Suprapubic skin (tissue), 4 donors: ENCODE results near the gene VWA2. TPM values are rescaled to one million over a fixed set of nuclear protein-coding genes. Genes with fewer than 3 reads are reported as not detected.

Source experiments
- DNase-seq, 2 donors: peaks; one replicate each; pipeline ENCODE4 v3.0.0-alpha.2; 2019; ENCODE audit warnings: low spot score in 2 of 2
- H3K27ac ChIP-seq: fragments of 200-600 bp; sonication (generic); one replicate; pipeline ENCODE4 v1.5.1; 2019
- H3K27me3 ChIP-seq: fragments of 200-600 bp; sonication (generic); one replicate; pipeline ENCODE4 v1.5.1; 2019
- H3K36me3 ChIP-seq: fragments of 200-600 bp; sonication (generic); one replicate; pipeline ENCODE4 v1.5.1; 2019
- H3K4me1 ChIP-seq: fragments of 200-600 bp; sonication (generic); one replicate; pipeline ENCODE4 v1.5.1; 2019
- H3K4me3 ChIP-seq: fragments of 200-600 bp; sonication (generic); one replicate; pipeline ENCODE4 v1.5.1; 2019; ENCODE audit warnings: mild to moderate bottlenecking
- H3K9me3 ChIP-seq: fragments of 200-600 bp; sonication (generic); one replicate; pipeline ENCODE4 v1.5.1; 2019
- EP300 ChIP-seq: sonication (generic); formaldehyde crosslinking; IDR thresholded peaks from one replicate; pipeline ENCODE4 v1.6.1; 2017; ENCODE audit warnings: antibody characterized with exemption
- POLR2A ChIP-seq, 2 donors: fragments of 450-650 bp; IDR thresholded peaks; one replicate each; pipeline ENCODE4 v1.6.1; 2017; ENCODE audit warnings: antibody characterized with exemption in 2 of 2, mild to moderate bottlenecking in 2 of 2, moderate library complexity in 2 of 2
- POLR2AphosphoS5 ChIP-seq, 3 donors: sonication (generic); formaldehyde crosslinking; IDR thresholded peaks; one replicate each; pipeline ENCODE4 v1.6.1; 2017; ENCODE audit warnings: antibody characterized with exemption in 3 of 3
- WGBS: methylation state at CpG from one replicate; pipeline ENCODE4 v1.1.5; 2018; 5-methylcytosine and 5-hydroxymethylcytosine counted together
- total RNA-seq, 4 donors: library from RNA; depleted of rRNA; stranded (reverse); fragments of >200 nt; gene quantifications; one replicate each; pipeline ENCODE4 v1.1.0, GENCODE V29; 2016
- TF ChIP-seq, protein P1 (sequence below), 2 donors: fragments of 200-600 bp in 1 of 2; fragments of 450-650 bp in 1 of 2; sonication (generic) in 1 of 2; IDR thresholded peaks; one replicate each; pipeline ENCODE4 v1.5.1; 2016 to 2019; ENCODE audit warnings: antibody characterized with exemption in 2 of 2, mild to moderate bottlenecking in 1 of 2, moderate library complexity in 1 of 2

Gene VWA2
- total RNA-seq, 4 donors from 2014 or later: 15.7 to 31.0 (median 20.2) TPM

DNA sequence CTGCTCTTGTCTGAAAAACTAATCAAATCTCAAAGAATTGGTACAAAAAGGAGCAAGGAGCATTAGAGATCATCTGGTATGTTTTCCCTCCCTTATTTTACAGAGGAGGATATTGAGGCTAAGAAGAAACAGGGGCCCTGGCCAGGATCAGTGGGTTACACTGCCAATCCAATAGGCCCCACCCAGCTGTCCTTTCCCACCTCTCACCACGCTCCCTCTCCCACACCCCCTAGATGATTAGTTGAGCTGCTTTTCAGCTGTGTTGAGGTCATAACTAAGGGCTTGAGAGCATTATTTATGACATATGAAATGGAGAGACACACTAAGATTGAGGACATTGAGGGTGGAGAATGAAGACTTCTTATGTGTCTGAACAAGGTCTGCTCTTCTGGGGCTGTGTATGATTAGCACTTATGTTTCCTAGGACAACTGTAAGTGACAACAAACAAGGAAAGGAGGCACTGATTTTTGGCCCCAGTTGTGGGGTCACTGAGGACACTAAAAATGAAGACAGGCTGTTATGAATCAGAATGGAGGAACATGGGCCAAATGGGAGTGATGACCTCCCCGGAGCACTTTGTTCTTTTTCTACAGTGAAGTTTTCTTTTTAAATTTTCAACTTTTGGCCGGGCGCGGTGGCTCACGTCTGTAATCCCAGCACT lies 26.5 kb downstream of the VWA2 start:
- 33% methylated on average over 6 of the region's 6 CpGs for WGBS
- DNase-seq: peak in 1 of 2 donors; percentile 82
- H3K9me3 ChIP-seq: no peaks in the 10 kb centered on the region
- H3K27me3 ChIP-seq: no peaks in the 10 kb centered on the region
- no peaks in the 10 kb centered on the region for H3K36me3 ChIP-seq
- TF ChIP-seq POLR2AphosphoS5 (IDR thresholded peaks at IDR 0.05) (no peak), POLR2A (IDR thresholded peaks at IDR 0.05) (no peak), EP300 (no peak)
- TF ChIP-seq, protein P1, sequence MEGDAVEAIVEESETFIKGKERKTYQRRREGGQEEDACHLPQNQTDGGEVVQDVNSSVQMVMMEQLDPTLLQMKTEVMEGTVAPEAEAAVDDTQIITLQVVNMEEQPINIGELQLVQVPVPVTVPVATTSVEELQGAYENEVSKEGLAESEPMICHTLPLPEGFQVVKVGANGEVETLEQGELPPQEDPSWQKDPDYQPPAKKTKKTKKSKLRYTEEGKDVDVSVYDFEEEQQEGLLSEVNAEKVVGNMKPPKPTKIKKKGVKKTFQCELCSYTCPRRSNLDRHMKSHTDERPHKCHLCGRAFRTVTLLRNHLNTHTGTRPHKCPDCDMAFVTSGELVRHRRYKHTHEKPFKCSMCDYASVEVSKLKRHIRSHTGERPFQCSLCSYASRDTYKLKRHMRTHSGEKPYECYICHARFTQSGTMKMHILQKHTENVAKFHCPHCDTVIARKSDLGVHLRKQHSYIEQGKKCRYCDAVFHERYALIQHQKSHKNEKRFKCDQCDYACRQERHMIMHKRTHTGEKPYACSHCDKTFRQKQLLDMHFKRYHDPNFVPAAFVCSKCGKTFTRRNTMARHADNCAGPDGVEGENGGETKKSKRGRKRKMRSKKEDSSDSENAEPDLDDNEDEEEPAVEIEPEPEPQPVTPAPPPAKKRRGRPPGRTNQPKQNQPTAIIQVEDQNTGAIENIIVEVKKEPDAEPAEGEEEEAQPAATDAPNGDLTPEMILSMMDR (IDR thresholded peaks at IDR 0.05): no peak
- peaks cover 34% of the 10 kb centered on the region for H3K4me1 ChIP-seq
- H3K4me3 ChIP-seq: no peak overlapping the region
- peak overlapping the region; percentile 70 for H3K27ac ChIP-seq

DNA sequence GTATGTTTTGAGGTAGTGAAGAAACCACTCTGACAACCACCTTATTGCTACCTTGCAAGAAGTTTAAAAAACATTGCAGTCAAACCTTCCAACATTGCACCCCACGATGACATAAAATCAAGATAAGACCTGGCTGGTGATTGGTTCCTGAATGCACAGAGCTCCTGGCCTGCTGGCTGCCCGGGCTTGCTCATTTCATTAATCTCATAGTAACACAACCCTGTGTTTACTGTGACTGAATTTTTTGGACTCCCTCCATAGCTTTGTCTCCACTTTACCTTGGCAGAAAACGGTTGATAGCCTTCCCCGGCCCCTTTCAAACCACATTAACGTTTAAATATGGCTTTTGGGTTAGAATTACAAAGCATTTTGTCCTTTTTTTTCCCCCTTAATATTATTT lies 27.5 kb downstream of the VWA2 start:
- H3K27ac ChIP-seq: peak overlapping the region; percentile 70

DNA sequence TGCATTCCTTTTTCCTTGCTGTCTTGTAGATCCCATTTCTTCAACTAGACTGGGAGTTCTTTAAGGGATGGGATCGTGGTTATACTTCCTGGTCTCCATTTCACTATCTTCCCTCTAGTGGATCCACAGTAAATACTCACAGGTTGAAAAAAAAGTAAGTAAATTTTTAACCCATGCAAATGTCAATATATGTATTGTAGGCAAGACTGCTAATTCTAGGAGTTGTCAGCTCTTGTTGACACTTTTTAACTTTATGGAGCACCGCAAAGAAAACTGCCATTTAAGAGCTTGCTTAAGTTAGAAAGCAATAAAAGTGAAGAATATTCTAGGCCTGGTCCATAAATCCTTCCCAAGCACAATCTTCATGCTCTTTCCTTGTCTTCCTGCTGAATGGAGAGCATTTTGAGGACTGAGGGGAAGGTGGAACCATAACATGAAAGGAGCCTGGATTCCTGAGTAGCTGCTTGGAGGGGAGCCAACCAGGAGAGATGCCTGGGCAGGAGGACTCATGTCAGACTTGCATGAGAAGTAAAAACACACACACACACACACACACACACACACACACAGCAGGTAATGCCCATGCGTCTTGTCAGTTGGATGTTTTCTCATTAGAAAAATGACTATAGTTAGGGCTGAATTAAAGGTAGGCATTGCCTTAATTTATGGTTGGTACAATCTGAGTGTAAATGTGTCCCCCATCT lies 32.2 kb downstream of the VWA2 start:
- WGBS: 45% methylated on average over 3 of the region's 3 CpGs
- DNase-seq: peak in 1 of 2 donors; percentile 68

More for the DNA sequence above, 27.5 kb downstream of the VWA2 start:
- Histone ChIP-seq H3K4me1 (peaks cover 34% of the 10 kb centered on the region), H3K36me3 (no peaks in the 10 kb centered on the region), H3K27me3 (no peaks in the 10 kb centered on the region), H3K9me3 (no peaks in the 10 kb centered on the region), H3K4me3 (no peak overlapping the region)
- DNase-seq: no peak
- 39% methylated on average over 5 of the region's 5 CpGs for WGBS
- TF ChIP-seq POLR2AphosphoS5 (IDR thresholded peaks at IDR 0.05) (no peak), POLR2A (IDR thresholded peaks at IDR 0.05) (no peak), EP300 (no peak)
- TF ChIP-seq, protein P1 (IDR thresholded peaks at IDR 0.05): no peak

DNA sequence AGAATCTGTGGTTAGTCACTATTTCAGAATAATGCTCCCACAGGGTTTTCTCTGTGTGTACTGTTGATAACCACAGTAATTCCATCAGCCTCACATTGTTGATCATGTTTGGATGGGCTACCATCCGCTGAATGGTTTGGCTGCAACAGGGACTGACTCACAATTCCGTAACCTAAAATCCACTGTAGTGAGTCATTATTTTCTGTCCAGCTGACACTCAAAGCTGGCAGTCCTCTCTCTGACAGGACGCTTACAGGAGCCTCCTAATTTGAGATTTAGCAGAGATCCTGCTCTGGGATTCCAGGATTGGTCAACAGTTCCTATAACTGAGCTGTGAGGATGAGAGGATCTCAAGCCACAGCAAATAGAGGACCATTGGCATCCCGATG lies 32.7 kb downstream of the VWA2 start:
- Histone ChIP-seq H3K27me3 (no peaks in the 10 kb centered on the region), H3K9me3 (no peaks in the 10 kb centered on the region), H3K36me3 (no peaks in the 10 kb centered on the region), H3K4me3 (no peak overlapping the region), H3K27ac (peak overlapping the region; percentile 29), H3K4me1 (peaks cover 31% of the 10 kb centered on the region)
- WGBS: 28% methylated on average over 4 of the region's 4 CpGs
- TF ChIP-seq POLR2A (IDR thresholded peaks at IDR 0.05): no peak
- peak in 2 of 3 donors; percentile 33 to 68 for TF ChIP-seq POLR2AphosphoS5 (IDR thresholded peaks at IDR 0.05)
- DNase-seq: peak in 1 of 2 donors; percentile 76

More for the DNA sequence above, 32.2 kb downstream of the VWA2 start:
- Histone ChIP-seq H3K27ac (peak overlapping the region; percentile 9), H3K4me3 (no peak overlapping the region), H3K27me3 (no peaks in the 10 kb centered on the region), H3K36me3 (no peaks in the 10 kb centered on the region), H3K4me1 (peaks cover 32% of the 10 kb centered on the region), H3K9me3 (no peaks in the 10 kb centered on the region)
- TF ChIP-seq, protein P1 (IDR thresholded peaks at IDR 0.05): no peak
- TF ChIP-seq POLR2A (IDR thresholded peaks at IDR 0.05): no peak
- TF ChIP-seq POLR2AphosphoS5 (IDR thresholded peaks at IDR 0.05): no peak
- TF ChIP-seq EP300: no peak

DNA sequence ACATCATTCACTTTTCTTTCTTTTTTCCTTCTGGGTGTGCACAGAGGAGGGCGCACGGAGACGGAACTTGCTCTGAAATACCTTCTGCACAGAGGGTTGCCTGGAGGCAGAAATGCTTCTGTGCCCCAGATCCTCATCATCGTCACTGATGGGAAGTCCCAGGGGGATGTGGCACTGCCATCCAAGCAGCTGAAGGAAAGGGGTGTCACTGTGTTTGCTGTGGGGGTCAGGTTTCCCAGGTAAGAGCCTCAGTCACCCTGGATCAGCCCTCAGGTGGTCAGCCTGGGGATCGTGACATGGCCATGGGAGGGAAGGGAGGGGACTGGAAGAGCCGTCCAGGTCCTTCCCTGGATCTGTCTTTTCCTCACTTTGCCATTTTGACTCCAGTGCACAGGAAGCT lies 33.6 kb downstream of the VWA2 start:
- WGBS: 88% methylated on average over 6 of the region's 6 CpGs

More for the DNA sequence above, 33.6 kb downstream of the VWA2 start:
- H3K4me1 ChIP-seq: peaks cover 24% of the 10 kb centered on the region
- H3K9me3 ChIP-seq: no peaks in the 10 kb centered on the region
- no peak overlapping the region for H3K4me3 ChIP-seq
- H3K36me3 ChIP-seq: no peaks in the 10 kb centered on the region
- H3K27me3 ChIP-seq: no peaks in the 10 kb centered on the region
- TF ChIP-seq, protein P1 (IDR thresholded peaks at IDR 0.05): no peak
- TF ChIP-seq EP300 (no peak), POLR2A (IDR thresholded peaks at IDR 0.05) (no peak), POLR2AphosphoS5 (IDR thresholded peaks at IDR 0.05) (no peak)
- H3K27ac ChIP-seq: no peak overlapping the region
- DNase-seq: peak; percentile 35 to 53
